ENCODE measurements around the gene SEPTIN8. TPM values are rescaled to one million over a fixed set of nuclear protein-coding genes. Genes with fewer than 3 reads are reported as not detected.

The SEPTIN8 gene
- total RNA-seq, 1 experiment from 2014 or later, result 24.2 TPM

DNA sequence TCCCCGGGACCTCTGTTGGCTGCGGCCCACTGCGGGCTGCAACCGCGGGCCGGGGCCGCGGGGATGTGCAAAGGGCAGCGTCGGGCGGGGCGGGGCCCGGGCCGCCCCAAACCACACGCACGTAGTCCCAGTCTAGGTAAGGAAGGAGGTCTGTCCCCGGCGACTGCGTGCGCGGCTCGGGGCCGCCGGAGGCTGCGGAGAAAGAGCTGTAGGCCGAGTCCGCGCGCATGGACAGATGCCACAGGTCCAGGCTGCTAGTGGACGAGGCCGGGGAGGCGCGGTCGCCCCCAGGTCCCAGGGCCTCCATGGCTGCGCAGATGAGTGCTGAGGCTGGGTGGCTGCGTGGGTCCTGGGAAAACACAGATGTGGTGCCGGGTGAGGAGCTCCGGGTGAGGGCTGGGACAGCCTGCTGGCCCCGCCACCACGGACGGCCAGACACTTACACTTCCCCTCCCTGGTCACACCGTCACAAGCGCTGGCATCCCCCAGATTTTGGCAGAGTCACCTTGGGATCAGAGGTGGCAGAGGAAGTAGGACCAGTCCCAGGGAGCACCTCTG lies 48.9 kb upstream of the SEPTIN8 start:
- no peaks in the 10 kb centered on the region; the same call in 1 of the 2 replicates for H4K20me1 ChIP-seq (ENCODE audit: insufficient read depth)
- BruUV-seq (replicated peaks), result no TSS peak
- TF ChIP-seq, protein P1, sequence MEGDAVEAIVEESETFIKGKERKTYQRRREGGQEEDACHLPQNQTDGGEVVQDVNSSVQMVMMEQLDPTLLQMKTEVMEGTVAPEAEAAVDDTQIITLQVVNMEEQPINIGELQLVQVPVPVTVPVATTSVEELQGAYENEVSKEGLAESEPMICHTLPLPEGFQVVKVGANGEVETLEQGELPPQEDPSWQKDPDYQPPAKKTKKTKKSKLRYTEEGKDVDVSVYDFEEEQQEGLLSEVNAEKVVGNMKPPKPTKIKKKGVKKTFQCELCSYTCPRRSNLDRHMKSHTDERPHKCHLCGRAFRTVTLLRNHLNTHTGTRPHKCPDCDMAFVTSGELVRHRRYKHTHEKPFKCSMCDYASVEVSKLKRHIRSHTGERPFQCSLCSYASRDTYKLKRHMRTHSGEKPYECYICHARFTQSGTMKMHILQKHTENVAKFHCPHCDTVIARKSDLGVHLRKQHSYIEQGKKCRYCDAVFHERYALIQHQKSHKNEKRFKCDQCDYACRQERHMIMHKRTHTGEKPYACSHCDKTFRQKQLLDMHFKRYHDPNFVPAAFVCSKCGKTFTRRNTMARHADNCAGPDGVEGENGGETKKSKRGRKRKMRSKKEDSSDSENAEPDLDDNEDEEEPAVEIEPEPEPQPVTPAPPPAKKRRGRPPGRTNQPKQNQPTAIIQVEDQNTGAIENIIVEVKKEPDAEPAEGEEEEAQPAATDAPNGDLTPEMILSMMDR (conservative IDR thresholded peaks at IDR 0.05), result no peak
- TF ChIP-seq EZH2 (IDR thresholded peaks at IDR 0.05; ENCODE audit: low read depth), result no peak
- no peaks in the 10 kb centered on the region for H3K9me3 ChIP-seq (ENCODE audit: insufficient read depth, low read depth)
- no peak overlapping the region for H3K4me3 ChIP-seq
- intact Hi-C loops (cut with micrococcal nuclease; ENCODE audit: unreplicated experiment), result no loop called here
- POLR2A ChIA-PET (ENCODE audit: unreplicated experiment), result interaction anchor here (0.5 kb wide), 1 partner anchor 109 kb away, joined by 5 read pairs; no protein-coding TSS in a partner anchor
- no peaks in the 10 kb centered on the region for H3K36me3 ChIP-seq (ENCODE audit: low read depth)
- H3K4me2 ChIP-seq, result no peak overlapping the region
- H2AFZ ChIP-seq, result no peak overlapping the region
- H3F3A ChIP-seq (ENCODE audit: insufficient read depth, low read depth), result 0 out of 2 replicates have a peak, but pooled peaks cover 4% of the 10 kb centered on the region
- CTCF ChIA-PET, result no interaction called here
- H3K4me1 ChIP-seq (replicated peaks; ENCODE audit: insufficient read depth), result peaks cover 10% of the 10 kb centered on the region; the same call in 1 of the 2 replicates
- H3K27me3 ChIP-seq (ENCODE audit: insufficient read depth, low read depth), result no peaks in the 10 kb centered on the region
- H3K79me2 ChIP-seq (ENCODE audit: low read depth), result peaks cover 17% of the 10 kb centered on the region
- no peaks in the 10 kb centered on the region for H3K9me2 ChIP-seq (ENCODE audit: insufficient read depth)
- no peak for DNase-seq
- H3K27ac ChIP-seq, result no peak overlapping the region

DNA sequence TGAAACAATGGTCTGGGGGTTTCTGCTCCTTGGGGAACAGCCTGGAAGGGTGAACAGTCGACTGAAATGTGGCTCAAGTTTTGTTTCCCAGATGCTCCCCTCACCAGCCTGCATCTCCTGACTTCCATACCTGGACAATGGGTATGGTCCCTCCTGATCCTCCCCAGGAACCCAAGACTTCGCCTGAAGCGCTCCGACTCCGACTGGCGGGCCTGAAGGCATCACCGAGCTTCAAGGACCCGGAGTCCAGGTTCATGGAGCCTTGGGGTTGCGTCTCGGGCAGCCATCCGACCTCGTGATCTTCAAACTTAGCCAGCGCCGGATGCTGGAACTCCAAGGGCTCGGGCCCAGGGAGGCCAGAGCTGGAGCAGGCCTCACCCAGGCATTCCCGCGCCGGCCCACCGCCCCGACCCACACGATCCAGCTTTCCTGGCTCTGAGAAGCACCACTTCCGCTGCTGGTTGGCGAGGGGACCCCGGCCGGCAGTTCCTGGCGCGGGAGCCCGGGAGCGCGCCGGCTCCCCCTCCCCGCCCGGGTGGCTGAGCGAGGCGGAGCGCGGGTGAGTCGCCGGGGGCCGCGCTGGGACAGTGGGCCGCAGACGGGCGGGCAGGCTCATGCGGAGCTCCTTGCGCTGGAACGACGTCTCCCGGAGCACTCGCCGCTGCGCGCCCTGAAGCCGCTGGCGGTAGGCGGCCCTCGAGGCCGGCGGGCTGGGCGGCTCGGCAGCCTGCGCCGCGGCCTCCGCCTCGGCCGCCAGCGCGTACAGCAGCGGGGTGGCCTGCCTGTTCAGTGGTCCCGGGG lies 48.2 kb upstream of the SEPTIN8 start:
- ChIA-PET CTCF (no interaction called here), POLR2A (ENCODE audit: unreplicated experiment) (no interaction called here)
- H3K27ac ChIP-seq, result no peak overlapping the region
- intact Hi-C loops (cut with micrococcal nuclease; ENCODE audit: unreplicated experiment), result no loop called here
- H3K4me1 ChIP-seq (replicated peaks; ENCODE audit: insufficient read depth), result peaks cover 8% of the 10 kb centered on the region; the same call in 1 of the 2 replicates
- H3K36me3 ChIP-seq (ENCODE audit: low read depth), result no peaks in the 10 kb centered on the region
- no TSS peak for BruUV-seq (replicated peaks)
- no peaks in the 10 kb centered on the region for H3K27me3 ChIP-seq (ENCODE audit: insufficient read depth, low read depth)
- no peaks in the 10 kb centered on the region; the same call in 1 of the 2 replicates for H4K20me1 ChIP-seq (ENCODE audit: insufficient read depth)
- 0 out of 2 replicates have a peak, but pooled peaks cover 7% of the 10 kb centered on the region for H3F3A ChIP-seq (ENCODE audit: insufficient read depth, low read depth)
- no peak overlapping the region for H3K4me3 ChIP-seq
- no peak for DNase-seq
- H2AFZ ChIP-seq, result no peak overlapping the region
- peaks cover 17% of the 10 kb centered on the region for H3K79me2 ChIP-seq (ENCODE audit: low read depth)
- TF ChIP-seq, protein P1 (conservative IDR thresholded peaks at IDR 0.05), result no peak
- no peak for TF ChIP-seq EZH2 (IDR thresholded peaks at IDR 0.05; ENCODE audit: low read depth)
- H3K9me3 ChIP-seq (ENCODE audit: insufficient read depth, low read depth), result no peaks in the 10 kb centered on the region
- H3K4me2 ChIP-seq, result no peak overlapping the region
- H3K9me2 ChIP-seq (ENCODE audit: insufficient read depth), result no peaks in the 10 kb centered on the region

DNA sequence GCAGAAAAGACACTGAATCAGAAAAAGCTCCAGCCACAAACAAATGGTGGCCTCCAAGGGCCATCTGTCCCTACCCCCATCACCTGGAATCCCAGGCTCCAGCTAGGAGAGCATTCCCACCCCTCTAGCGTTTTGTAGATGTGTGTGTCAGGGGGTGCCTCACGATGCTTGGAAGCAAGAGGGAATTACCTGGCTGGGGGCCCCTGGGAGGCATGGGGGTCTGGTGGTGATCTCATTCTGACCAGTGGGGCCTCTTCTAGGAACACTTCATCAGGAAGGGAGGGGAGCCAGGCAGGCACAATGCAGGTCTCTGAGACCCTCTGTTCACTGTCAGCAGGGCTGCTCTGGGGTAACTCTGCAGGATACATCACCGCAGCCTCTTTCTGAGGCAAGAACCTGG lies 47.4 kb upstream of the SEPTIN8 start:
- intact Hi-C loops (cut with micrococcal nuclease; ENCODE audit: unreplicated experiment), result no loop called here
- no peak overlapping the region for H2AFZ ChIP-seq
- H3K79me2 ChIP-seq (ENCODE audit: low read depth), result peaks cover 13% of the 10 kb centered on the region
- no peak for DNase-seq
- H3K4me1 ChIP-seq (replicated peaks; ENCODE audit: insufficient read depth), result peaks cover 7% of the 10 kb centered on the region; the same call in 1 of the 2 replicates
- no peaks in the 10 kb centered on the region for H3K36me3 ChIP-seq (ENCODE audit: low read depth)
- POLR2A ChIA-PET (ENCODE audit: unreplicated experiment), result no interaction called here
- no peak overlapping the region for H3K4me3 ChIP-seq
- H3K9me3 ChIP-seq (ENCODE audit: insufficient read depth, low read depth), result no peaks in the 10 kb centered on the region
- BruUV-seq (replicated peaks), result no TSS peak
- H3K9me2 ChIP-seq (ENCODE audit: insufficient read depth), result no peaks in the 10 kb centered on the region
- CTCF ChIA-PET, result no interaction called here
- 0 out of 2 replicates have a peak, but pooled peaks cover 7% of the 10 kb centered on the region for H3F3A ChIP-seq (ENCODE audit: insufficient read depth, low read depth)
- no peak overlapping the region for H3K4me2 ChIP-seq
- no peak for TF ChIP-seq EZH2 (IDR thresholded peaks at IDR 0.05; ENCODE audit: low read depth)
- TF ChIP-seq, protein P1 (conservative IDR thresholded peaks at IDR 0.05), result no peak
- no peaks in the 10 kb centered on the region for H3K27me3 ChIP-seq (ENCODE audit: insufficient read depth, low read depth)
- no peaks in the 10 kb centered on the region; the same call in 1 of the 2 replicates for H4K20me1 ChIP-seq (ENCODE audit: insufficient read depth)
- H3K27ac ChIP-seq, result no peak overlapping the region

Measured in PC-9 (cell line).